ENCODE measurements around the gene BTBD7. TPM values are rescaled to one million over a fixed set of nuclear protein-coding genes. Genes with fewer than 3 reads are reported as not detected.

Gene BTBD7
- polyA plus RNA-seq, 1 experiment: 24.4 TPM

DNA sequence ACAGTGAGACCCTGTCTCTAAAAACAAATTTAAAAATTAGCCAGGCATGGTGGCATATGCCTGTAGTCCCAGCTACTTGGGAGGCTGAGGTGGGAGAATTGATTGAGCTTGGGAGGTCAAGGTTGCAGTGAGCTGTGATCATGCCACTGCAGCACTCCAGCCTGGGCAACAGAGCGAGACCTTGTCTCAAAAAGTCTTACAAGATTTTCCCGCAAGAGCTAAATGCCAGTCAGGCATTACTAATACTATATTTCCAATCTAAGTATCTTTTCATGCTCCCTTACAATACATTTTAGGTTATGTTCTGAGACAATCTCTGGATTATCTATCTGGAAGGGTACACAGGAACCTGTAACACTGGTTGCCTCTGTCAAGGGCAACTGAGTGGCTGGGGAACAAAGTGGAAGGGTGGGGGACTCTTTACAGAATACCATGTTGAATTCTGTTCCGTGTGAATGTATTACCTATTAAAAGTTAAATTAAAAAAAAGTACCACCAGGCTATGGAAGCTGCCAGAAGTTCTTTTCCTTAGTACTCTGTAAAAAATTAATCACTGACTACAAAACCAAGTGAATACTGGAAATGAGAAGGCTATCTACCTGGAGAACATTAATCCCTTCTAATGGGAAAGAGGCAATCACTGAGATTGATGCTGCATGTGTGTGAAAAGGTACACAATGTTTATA lies 56.7 kb downstream of the BTBD7 start:
- Histone ChIP-seq H3K27me3 (ENCODE audit: control insufficient read depth, insufficient read depth, low read length) (no peaks in the 10 kb centered on the region), H3K27ac (ENCODE audit: low read depth, low read length) (no peak overlapping the region), H3K9me3 (ENCODE audit: control insufficient read depth, insufficient read depth, low read length) (no peaks in the 10 kb centered on the region), H3K4me3 (ENCODE audit: low read depth, low read length) (no peak overlapping the region)
- DNase-seq (ENCODE audit: low read depth, low spot score): no peak
- ChIA-PET POLR2A (no interaction called here), CTCF (no interaction called here)
- TF ChIP-seq, protein P1, sequence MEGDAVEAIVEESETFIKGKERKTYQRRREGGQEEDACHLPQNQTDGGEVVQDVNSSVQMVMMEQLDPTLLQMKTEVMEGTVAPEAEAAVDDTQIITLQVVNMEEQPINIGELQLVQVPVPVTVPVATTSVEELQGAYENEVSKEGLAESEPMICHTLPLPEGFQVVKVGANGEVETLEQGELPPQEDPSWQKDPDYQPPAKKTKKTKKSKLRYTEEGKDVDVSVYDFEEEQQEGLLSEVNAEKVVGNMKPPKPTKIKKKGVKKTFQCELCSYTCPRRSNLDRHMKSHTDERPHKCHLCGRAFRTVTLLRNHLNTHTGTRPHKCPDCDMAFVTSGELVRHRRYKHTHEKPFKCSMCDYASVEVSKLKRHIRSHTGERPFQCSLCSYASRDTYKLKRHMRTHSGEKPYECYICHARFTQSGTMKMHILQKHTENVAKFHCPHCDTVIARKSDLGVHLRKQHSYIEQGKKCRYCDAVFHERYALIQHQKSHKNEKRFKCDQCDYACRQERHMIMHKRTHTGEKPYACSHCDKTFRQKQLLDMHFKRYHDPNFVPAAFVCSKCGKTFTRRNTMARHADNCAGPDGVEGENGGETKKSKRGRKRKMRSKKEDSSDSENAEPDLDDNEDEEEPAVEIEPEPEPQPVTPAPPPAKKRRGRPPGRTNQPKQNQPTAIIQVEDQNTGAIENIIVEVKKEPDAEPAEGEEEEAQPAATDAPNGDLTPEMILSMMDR (IDR thresholded peaks at IDR 0.05; ENCODE audit: low read depth, low read length): no peak

DNA sequence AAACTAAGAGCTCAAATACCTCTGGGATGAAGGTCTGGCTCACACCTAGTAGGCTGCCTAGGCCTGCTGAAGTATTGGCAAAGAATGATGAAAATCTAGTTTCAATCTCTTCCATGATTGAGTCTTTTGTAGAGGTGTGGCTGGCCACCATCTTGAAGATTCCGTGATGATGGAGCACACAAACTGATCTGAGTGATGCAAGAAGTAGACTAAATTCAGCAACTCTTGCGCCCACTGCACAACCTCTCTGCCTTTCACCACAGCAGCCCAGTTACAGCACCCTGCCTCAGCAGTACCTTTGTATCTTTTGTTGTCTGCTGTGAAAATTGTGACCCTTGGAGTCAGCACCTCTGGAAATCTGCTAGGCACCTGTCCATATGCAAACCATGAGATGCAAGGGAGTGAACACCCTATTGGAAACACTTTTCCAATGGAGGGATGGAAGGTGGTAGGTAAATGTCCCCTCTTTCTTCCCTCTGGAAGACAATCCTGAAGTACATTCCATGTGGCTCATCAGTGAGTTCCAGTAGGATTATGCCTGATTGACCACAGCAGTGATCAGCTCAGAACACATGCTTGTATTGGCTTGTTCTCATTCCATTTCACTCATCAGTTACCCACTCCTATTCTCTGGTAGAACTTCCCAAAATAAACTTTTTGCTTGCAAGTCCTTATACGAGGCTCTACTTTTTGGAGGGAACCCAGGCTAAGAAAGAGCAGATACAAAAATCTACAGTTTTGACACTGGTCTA lies 58.6 kb downstream of the BTBD7 start:
- no peak for DNase-seq (ENCODE audit: low read depth, low spot score)
- no peaks in the 10 kb centered on the region for H3K27me3 ChIP-seq (ENCODE audit: control insufficient read depth, insufficient read depth, low read length)
- POLR2A ChIA-PET: no interaction called here
- H3K4me3 ChIP-seq (ENCODE audit: low read depth, low read length): no peak overlapping the region
- TF ChIP-seq, protein P1 (IDR thresholded peaks at IDR 0.05; ENCODE audit: low read depth, low read length): no peak
- no peak overlapping the region for H3K27ac ChIP-seq (ENCODE audit: low read depth, low read length)
- CTCF ChIA-PET: no interaction called here
- no peaks in the 10 kb centered on the region for H3K9me3 ChIP-seq (ENCODE audit: control insufficient read depth, insufficient read depth, low read length)

DNA sequence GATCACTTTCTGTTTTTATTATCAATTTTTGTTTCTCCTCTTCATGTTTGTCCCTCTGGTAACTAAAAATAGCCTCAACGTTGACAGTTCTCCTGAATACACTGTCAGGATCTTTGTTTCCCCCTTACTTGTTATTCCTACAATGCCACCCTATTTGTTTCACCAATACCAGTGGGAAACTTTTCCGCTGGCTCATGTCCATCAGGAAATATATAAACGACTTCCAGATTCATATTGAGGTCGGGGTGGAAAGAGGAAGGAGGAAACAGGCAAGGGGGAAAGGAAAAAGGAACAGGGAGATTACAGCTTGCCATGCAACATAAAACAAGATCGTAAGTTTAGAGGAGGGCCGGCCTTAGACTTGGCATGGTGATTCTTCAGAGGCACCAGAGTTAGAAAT lies 61.7 kb downstream of the BTBD7 start:
- Histone ChIP-seq H3K9me3 (ENCODE audit: control insufficient read depth, insufficient read depth, low read length) (no peaks in the 10 kb centered on the region), H3K4me3 (ENCODE audit: low read depth, low read length) (no peak overlapping the region), H3K27me3 (ENCODE audit: control insufficient read depth, insufficient read depth, low read length) (no peaks in the 10 kb centered on the region), H3K27ac (ENCODE audit: low read depth, low read length) (no peak overlapping the region)
- TF ChIP-seq, protein P1 (IDR thresholded peaks at IDR 0.05; ENCODE audit: low read depth, low read length): no peak
- CTCF ChIA-PET: interaction anchor here (0.6 kb wide), 1 partner anchor 28 kb away, joined by 3 read pairs; no protein-coding TSS in a partner anchor
- POLR2A ChIA-PET: no interaction called here
- no peak for DNase-seq (ENCODE audit: low read depth, low spot score)

DNA sequence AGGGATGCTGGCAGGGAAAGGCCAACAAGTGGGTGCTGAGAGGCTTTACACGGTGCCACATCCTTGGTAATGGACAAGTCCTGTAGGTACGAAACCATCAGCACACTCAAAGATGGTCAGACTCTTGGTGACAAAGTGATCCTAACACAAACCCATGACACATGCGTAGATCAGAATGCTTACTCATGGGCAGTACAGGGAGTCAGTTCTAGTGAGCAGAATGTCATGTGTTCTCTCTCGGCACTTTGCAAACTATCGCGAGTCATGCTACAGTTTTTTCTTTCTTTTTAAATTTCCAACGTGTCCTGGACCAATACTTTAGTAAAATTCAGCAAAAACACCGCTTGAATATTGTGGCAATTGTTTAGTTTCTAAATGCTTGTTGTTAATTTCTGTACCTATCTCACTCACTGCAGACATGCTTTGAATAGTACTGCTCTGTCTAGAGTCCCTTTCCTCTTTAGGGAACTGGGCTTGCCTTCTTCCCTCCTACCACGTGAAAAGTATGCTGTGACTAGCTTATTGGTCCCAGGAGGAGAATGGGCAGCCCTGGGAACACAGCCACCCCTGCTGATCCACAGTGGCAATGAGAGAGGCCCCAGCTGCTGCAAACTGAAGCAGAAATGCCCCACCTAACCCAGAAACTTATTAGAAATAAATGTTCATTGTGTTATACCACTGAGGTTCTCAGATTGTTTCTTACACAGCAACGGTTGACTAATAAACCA lies 63.3 kb downstream of the BTBD7 start:
- CTCF ChIA-PET: no interaction called here
- Histone ChIP-seq H3K9me3 (ENCODE audit: control insufficient read depth, insufficient read depth, low read length) (no peaks in the 10 kb centered on the region), H3K27me3 (ENCODE audit: control insufficient read depth, insufficient read depth, low read length) (no peaks in the 10 kb centered on the region), H3K4me3 (ENCODE audit: low read depth, low read length) (no peak overlapping the region), H3K27ac (ENCODE audit: low read depth, low read length) (peak overlapping the region; percentile 82)
- peak; percentile 38 for DNase-seq (ENCODE audit: low read depth, low spot score)
- TF ChIP-seq, protein P1 (IDR thresholded peaks at IDR 0.05; ENCODE audit: low read depth, low read length): no peak
- POLR2A ChIA-PET: no interaction called here

Measured in AG04450 (cell line).